DMS53 (cell line): ENCODE data around the gene TRIM41.
"Not testable (repeated sequence)": the region's sequence is repeated elsewhere in the genome, so short reads cannot be mapped to it uniquely, and the experiment has no call there.

ENCODE experiments used
- DNase-seq: peaks from one replicate; lab custom pipeline; 2025; lab: John Stamatoyannopoulos, UW

The TRIM41 gene

DNA sequence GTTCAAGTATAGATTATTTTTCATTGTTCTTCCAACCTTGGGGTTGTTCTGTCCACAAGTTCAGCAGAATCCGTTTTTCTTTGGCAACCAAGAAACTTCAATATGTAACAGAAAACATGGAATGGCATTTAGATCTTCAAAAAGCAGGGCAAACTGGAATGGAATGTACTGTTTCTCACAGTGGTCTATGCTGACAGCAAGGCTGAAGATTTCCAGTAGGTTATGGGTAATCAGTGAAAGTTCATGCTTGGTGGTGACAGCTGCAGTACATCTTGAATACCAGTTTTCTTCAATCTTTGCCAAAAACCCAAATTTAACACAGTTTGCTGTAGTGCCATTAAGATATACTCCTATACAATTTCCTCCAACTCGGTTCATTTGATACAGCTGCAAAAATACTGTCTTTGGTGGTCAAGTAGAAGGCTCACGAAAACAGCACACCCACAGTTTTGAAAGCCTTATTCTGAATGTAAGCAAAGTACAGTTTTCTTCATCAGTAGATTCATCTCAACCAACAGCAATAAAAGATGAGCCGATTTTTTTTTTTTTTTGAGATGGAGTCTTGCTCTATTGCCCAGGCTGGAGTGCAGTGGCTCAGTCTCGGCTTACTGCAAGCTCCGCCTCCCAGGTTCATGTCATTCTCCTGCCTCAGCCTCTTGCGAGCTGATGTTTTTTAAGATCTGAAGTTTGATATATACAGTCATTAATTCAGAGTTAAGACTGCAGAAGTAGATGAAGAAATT lies 32.9 kb downstream of the TRIM41 start:
- no peak for DNase-seq

GRCh38 chr5:181258576-181258975 lies 35.5 kb downstream of the TRIM41 start:
- no peak for DNase-seq

DNA sequence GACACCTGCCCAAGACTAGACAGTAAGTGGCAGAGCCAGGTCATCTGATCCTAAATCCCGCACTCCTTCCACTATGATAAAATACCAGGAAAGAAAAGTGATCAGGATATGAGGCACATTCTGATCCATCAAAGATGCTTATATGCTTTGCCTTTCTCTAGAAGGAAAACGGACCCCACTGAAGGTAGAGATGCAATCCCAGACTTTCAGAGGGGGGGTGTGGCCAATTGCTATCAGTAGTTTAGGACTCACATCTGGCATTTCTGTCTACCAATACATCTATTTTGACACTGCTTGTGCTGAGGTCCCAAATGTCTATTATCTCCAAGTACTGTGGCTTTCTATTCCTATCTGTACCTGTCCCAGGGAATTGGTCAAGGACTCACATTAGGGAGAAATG lies 36.2 kb downstream of the TRIM41 start:
- no peak for DNase-seq

DNA sequence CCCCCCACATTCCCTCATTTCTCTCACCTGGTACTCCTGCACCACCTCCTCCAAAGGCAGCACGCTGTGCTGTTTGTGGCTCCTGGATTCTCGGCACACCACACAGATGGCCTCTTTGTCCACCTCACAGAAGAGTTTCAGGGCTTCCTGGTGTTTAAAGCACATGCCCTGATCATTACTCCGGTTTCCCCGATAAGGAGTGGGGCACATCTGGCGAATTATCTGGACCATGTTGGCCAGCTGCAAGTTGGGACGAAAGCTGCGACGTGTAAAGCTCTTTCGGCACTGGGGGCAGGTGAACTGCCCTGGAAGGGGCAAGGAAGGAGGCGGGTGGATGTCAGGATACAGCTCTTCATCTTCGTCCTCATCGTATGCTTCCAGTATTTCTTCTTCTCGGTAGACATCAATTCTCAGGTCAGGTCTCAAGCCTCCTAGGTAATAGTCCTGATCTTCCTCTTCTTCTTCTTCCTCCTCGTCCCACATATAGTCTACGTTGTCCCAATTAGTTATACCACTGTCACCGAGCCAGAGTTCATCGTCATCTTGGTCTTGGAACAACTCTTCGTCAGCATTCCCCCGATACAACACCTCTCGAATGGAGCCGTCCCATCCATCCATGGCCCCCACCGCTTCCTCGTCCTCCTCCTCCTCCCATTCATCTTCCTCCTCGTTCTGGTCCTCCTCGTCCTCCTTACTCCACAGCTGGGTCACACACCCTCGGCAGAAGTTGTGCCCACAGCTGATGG lies 37.1 kb downstream of the TRIM41 start:
- no peak for DNase-seq

- DNase-seq: no peak
These were observed 37.7 kb downstream of the TRIM41 start, which contains the start of gene TRIM52 for GRCh38 chr5:181260720-181261319. Gene TRIM52, minus strand, starts transcription at chr5:181261143. Its CDS starts 330 bp downstream, at chr5:181260813.

DNA sequence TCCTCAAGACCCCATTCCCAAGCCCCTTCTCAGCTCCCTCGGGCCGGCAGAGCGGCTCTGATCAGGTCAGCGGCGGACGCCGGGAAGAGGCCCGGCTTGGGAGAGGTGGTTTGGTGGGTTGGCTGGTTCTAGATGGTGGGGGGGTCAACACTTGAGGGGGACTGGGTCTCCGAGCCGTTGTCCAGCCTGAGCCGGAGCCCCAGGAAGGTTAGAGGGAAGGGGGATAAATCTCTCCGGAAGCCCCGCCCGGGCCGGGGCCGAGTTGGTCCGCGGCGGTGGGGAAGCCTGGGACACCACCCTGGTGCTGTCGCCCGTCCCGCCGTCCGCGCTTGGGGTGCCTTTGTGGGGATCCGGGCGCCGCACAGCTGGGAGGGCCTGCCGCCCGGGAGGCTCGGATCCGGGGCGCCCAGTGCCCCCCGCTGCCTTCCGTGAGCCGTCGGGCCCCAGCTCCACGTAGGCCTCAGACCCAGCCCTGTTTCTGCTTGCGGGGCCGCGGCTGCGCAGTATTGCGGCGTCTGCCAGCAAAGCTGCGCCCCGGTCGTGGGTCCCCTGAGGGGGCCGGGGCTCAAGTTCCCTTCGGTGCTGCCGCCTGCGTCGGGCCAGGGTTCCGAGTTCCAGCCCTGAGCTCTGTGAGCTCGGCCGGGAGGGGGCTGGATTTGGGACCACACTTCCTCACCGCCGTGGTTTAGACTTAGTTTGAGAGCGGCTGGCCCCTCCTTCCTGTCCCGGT lies 38.4 kb downstream of the TRIM41 start:
- DNase-seq: no peak

- DNase-seq: no peak
These were observed 40.6 kb downstream of the TRIM41 start for GRCh38 chr5:181263633-181264032.

DNA sequence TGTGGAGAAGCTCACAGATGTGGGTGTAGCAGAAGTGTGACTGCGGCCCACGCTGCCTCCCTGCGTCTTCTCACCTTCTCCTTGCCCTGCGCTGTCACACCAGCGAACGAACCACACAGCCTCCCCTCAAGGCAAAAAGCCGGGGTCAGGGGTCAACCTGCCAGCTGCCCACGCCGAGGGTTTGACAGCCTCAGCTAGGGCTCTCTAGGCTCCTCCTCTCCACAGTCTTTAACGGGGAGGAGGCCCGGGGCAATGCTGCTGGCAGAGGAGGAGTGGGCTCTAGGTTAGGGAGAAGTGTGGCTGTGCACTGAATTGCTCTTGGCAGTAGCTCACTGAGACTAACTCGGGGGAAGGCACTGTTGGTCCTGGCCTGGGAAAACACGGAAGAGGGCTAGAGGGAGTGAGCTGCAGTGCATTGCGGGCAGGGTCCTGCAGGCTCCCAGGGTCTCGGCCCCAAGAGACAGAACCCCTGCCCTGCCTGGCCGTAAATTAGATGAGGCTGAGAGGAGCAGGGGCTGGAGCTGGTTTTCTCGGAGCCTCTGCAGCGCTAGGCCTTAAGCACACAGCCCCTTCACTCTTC lies 42.1 kb downstream of the TRIM41 start:
- DNase-seq: no peak

DNA sequence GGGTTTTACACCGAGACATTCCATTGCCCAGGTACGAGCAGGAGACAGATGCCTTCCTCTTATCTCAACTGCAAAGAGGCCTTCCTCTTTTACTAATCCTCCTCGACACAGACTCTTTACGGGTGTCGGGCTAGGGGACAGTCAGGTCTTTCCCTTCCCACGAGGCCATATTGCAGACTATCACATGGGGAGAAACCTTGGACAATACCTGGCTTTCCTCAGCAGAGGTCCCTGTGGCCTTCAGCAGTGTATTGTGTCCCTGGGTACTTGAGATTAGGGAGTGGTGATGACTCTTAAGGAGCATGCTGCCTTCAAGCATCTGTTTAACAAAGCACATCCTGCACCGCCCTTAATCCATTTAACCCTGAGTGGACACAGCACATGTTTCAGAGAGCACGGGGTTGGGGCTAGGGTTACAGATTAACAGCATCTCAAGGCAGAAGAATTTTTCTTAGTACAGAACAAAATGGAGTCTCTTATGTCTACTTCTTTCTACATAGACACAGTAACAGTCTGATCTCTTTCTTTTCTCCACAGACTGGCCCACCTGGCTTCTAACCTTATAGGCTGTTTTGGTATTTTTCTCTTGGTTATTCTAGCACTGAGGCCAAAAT lies 44.3 kb downstream of the TRIM41 start:
- not testable (repeated sequence) for DNase-seq

DNA sequence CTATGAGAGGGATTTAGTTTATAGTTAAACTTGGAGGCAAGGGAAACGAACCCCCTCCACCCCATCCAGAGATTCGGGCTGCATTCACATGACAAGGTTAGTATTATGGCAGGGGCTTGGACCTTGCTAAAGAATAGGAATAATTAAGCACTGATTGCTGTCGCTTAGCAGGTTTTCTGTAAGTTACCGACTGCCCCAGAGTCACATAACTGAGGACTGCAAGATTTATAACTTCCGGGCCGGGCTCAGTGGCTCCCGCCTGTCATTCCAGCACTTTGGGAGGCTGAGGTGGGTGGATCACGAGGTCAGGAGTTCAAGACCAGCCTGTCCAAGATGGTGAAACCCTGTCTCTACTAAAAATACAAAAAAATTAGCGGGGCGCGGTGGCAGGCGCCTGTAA lies 44.8 kb downstream of the TRIM41 start:
- not testable (repeated sequence) for DNase-seq

GRCh38 chr5:181271081-181271480 lies 48.0 kb downstream of the TRIM41 start:
- no peak for DNase-seq

DNA sequence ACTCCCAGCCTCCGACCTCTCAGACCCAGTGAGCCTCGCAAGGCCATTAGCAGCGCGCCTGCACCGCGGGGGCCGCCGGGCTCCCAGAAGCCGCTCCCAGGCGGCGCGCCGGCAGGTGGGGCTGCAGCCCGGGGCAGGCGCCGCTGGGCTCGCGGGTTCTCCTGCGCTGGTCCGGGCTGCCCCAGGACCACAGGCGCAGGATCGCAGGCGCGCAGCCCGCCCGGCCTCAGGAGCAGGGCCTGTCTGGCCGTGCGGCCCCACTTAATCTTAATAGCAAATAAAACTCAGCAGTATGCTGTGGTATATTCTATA lies 50.3 kb downstream of the TRIM41 start:
- DNase-seq: not testable (repeated sequence)

GRCh38 chr5:181280251-181280762 lies 57.2 kb downstream of the TRIM41 start:
- no peak for DNase-seq

GRCh38 chr5:181281077-181281983 lies 58.2 kb downstream of the TRIM41 start:
- DNase-seq: no peak

DNA sequence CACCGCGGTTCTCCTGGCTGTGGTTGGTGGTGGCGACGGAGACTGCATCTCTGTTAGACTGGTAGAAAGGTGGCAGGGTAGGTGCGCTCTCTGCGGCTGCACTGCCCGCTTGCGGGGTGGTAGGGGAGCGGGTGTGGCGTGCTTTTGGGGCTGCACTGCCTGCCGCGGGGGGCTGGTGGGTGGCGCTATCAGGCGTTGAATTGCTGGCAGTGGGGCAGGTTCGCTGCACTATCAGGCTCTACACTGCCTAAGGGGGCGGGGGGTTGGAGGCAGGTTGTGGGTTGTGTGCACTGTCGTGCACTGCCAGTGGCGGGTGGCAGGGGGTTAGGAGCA lies 58.9 kb downstream of the TRIM41 start:
- DNase-seq: no peak

- DNase-seq: not testable (repeated sequence)
These were observed 59.3 kb downstream of the TRIM41 start for GRCh38 chr5:181282415-181282814.

- no peak for DNase-seq
These were observed 59.8 kb downstream of the TRIM41 start for GRCh38 chr5:181282874-181283273.

DNA sequence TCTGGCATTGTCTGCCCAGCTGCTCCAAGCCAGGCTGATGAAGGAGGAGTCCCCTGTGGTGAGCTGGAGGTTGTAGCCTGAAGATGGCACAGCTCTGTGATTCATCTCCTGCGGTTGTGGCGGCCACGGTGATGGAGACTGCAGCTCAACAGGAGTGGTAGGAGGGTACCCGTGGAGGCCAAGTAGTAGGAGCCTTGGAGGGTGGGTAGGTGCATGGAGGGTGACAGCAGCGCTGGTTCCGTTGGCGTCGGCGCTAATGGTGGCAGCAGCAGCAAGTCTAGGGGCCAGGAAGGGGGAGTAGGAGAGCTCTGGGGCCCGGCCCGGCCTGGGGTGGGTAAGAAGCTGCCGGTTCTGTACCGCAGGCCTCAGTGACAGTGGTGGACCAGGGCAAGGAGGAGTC lies 60.3 kb downstream of the TRIM41 start:
- DNase-seq: no peak

- not testable (repeated sequence) for DNase-seq
These were observed 61.0 kb downstream of the TRIM41 start for GRCh38 chr5:181283841-181284755.
